HG02938 (cell line): ENCODE measurements around the gene MGAT4A.
"Not testable (repeated sequence)": the region's sequence is repeated elsewhere in the genome, so short reads cannot be mapped to it uniquely, and the experiment has no call there.

Experiments
- ATAC-seq: cut with Tn5 transposase; IDR thresholded peaks from one replicate; pipeline ENCODE4 v1.9.1; 2021; ENCODE audit warnings: mild to moderate bottlenecking, moderate library complexity; ENCODE audit not compliant: unreplicated experiment

Gene MGAT4A

GRCh38 chr2:98608962-98609604 lies 121.8 kb downstream of the MGAT4A start:
- ATAC-seq = peak; percentile 4

GRCh38 chr2:98608116-98608961 lies 122.6 kb downstream of the MGAT4A start, which contains the start of the genes COA5 and UNC50:
TSS of gene COA5 (minus strand) at chr2:98608512. CDS start at chr2:98608405, 107 bp downstream.
TSS of gene UNC50 (plus strand) at chr2:98608589. CDS start at chr2:98609760, 1,171 bp downstream.
- ATAC-seq = peak; percentile 77

GRCh38 chr2:98607741-98608115 lies 123.2 kb downstream of the MGAT4A start:
- ATAC-seq = peak; percentile 7

DNA sequence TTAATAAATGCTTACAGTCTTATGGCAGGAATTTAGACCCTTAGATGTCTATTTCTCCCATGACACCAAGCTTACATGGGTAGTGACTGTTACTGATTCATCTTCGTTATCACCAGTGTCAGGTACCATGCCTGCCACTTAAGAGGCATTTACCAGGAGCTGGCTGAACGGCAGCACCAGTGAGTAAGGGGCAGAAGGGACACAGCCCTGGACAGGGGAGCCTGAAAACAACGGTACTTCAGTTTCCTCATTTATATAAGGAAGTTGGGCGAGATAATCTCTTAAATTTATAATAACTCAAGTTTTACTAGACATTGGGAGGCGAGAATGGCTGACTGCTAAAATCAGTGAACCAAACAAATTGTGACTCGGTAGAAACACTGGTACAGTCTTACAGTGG lies 123.8 kb downstream of the MGAT4A start:
- ATAC-seq = no peak

DNA sequence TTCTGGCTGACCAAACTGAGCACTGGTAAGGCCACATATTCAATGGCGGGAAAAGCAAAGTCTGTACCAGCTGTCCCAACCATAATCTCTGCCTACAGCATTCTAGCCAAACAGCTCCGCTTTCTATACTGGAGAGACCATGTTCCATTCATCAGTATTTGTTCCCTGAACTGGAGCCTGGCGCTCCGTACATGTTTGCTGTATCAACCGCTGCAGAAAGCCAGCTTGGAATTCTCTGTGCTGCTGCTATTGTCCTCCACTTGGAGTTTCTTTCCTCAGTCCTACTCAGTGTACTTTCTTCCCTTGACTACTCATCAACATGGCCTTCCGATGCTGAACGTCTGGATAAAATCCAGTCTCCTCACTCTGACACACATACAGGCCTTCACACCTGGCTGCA lies 124.5 kb downstream of the MGAT4A start:
- no peak for ATAC-seq

GRCh38 chr2:98605076-98605475 lies 125.9 kb downstream of the MGAT4A start:
- ATAC-seq = no peak

DNA sequence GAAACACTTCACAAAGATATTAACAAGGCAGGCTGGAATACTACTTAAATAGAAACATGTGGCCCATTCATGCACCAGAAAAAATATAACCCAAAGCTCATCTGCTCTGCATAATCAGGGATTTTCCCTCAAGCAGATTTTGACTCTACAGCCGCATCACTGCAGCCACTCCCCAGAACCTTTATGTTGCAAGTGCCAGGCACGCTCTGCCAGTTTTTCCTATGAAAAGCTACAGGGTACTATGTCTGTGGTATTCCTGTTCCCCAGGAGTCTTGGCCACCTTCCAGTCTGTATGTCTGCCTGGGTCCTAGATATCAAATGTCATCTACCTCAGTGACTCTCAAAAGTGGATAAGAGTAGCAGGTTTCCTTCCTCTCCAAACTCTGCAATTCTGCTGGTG lies 126.4 kb downstream of the MGAT4A start:
- ATAC-seq = no peak

GRCh38 chr2:98601532-98602132 lies 129.3 kb downstream of the MGAT4A start:
- no peak for ATAC-seq

DNA sequence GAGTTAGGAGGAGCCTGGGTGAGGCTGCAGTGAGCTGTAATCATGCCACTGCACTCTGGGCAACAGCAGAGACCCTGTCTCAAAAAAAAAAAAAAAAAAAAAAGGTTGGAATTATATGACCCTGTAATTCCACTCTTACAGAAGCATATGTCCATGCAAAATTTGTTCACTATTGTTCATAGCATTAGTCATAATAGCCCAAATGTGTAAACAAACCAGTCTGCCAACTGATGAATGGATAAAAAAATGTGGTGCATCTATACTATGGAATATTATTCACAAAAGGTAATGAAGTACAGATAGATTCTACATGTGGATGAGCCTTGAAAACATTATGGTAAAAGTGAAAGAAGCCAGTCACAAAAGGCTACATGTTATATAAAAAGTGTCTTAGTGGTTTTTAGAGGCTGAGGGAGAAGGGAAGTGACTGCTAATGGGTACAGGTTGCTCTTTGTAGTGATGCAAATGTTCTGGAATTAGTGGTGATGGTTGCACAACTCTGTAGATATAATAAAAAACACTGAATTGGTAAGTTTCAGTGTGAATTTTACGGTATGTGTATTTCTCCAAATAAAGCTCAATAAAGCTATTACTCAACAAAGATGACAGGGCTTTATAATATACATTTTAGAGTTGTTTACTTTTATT lies 132.0 kb downstream of the MGAT4A start:
- ATAC-seq = no peak

- not testable (repeated sequence) for ATAC-seq
These were observed 136.3 kb downstream of the MGAT4A start for GRCh38 chr2:98594665-98595064.

DNA sequence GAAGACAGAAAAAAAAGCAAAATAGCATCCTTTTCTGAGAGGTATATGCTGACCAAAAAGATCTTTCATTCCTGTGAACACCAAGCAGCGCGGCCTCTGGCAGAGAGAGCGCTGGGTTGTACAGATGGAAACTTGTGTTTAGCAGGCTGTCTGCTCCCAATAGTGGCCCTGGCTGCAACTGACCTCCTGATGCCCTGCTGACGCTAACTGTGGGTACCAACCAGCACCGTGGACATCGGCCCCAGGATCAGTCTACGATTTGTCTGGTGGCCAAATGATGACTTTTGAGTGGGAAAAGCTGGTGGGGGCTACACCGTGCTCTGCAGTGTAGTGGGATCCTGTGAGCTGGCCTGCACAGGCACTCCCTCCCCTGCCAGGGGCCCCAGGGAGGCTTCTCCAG lies 138.4 kb downstream of the MGAT4A start:
- ATAC-seq = no peak

DNA sequence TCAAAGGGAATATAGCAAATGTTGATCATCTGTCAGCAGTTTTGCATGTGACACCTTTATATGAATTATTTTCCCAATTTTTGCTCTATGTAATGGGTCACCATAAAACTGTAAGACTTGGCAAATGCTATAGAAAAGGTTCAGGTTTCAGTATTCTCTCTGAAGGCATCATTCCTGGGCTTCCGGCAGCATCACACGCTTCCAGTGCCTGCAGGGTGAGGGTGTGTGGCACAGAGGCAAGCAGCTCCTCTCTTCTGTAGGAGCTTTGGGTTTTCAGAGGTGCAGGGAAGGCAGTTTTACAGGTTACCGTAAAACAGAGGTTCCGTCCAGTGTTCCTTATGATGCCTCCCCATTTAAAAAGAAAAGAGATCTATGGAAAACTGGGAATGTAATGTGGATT lies 141.4 kb downstream of the MGAT4A start:
- no peak for ATAC-seq

- no peak for ATAC-seq
These were observed 142.0 kb downstream of the MGAT4A start for GRCh38 chr2:98588880-98589431.

DNA sequence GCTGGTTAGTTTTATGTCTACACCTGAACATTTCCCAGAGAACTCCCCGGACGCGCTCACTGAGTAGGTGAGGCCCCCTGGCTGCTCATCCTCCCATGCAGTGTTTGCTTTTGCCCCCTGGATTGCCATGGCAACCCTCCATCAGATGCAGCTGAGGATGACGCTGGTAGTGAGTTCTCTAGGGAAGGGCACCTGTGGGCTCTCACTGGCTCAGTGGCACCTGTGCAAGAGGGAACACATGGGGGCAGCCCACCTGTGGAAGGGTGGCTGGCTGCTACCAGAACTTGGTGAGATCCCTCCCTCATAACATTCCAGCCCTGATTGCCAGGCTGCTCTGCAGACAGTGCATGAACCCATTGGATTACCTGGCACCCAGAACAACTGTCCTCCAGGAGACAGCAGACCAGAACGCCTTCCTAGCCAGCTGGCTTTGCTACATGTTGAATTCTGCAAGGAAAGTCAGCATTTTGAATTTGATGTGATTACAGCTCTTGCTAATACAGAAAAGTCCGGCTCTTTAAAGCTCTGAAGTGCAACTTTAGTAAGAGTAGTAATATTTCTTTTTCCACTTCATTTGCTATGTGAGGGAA lies 144.3 kb downstream of the MGAT4A start:
- no peak for ATAC-seq

- ATAC-seq = no peak
These were observed 145.5 kb downstream of the MGAT4A start for GRCh38 chr2:98585386-98585785.

GRCh38 chr2:98583816-98584618 lies 146.9 kb downstream of the MGAT4A start:
- no peak for ATAC-seq

DNA sequence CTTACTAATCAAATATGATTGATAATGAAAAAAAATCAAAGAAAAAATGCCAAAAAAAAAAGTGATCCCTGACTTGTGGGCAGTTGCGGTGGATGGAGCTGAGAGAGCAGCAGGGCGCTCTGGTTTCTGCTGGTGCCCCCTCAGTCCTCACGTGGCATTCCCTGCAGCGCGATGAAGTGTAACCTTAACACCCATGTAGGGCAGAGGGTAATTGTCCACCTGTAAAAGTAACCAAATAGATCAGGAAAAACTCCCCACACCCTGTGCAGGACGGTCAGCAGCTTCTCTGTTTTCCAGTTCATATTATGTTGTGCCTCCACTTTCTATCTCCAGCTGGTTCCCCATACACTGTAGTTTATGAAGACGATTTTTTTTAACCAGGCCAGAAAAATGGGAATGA lies 147.7 kb downstream of the MGAT4A start:
- ATAC-seq = no peak

DNA sequence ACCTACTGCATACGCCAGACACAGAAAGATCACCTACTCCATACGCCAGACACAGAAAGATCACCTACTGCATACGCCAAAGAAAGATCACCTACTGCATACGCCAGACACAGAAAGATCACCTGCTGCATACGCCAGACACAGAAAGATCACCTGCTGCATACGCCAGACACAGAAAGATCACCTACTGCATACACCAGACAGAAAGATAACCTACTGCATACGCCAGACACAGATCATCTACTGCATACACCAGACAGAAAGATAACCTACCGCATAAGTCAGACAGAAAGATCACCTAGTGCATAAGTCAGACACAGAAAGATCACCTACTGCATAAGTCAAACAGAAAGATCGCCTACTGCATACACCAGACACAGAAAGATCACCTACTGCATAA lies 148.4 kb downstream of the MGAT4A start:
- no peak for ATAC-seq

DNA sequence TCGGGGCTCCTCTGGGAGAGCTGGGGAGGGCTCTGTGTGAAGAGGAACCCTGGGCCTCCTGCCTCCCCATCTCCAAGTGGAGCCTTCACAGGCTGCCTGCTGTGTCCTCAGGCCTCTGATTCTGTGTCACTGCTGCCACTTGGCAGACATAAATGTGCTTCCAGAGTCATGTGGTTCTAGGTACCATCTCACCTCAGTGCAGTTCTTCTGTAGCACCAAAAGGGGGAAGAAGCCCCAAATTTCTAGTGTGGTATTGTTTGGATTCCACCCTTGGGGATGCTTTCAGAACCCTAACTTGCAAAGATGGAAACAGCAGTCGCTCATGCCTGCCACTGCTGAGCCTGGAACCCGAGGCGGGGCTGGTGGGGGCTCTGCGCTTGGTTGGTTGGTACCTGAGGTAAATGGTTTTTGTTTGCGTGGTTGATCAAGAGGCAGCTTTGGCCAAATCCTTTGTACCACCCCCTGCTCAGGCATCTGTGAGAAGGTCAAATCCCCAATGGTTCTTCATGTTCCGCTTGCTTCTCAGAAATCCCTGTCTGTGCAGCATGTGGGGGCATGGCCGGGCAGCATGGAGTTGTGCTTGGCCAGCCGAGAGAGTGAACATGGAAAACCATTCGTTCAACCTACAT lies 150.2 kb downstream of the MGAT4A start:
- ATAC-seq = no peak
